Upper lobe of left lung (tissue), 4 donors: ENCODE data around the gene WNT8B.

Source experiments
- CTCF ChIP-seq, 6 experiments: fragments of 450-650 bp in 4 of 6; fragments of 200-600 bp in 2 of 6; sonication (generic) in 2 of 6; IDR thresholded peaks; one replicate each; pipeline ENCODE4 v1.5.1; 2016 to 2019; ENCODE audit warnings: antibody characterized with exemption in 6 of 6
- POLR2A ChIP-seq, 4 donors: fragments of 450-650 bp; IDR thresholded peaks; one replicate each; pipeline ENCODE4 v1.5.1; 2016 to 2017; ENCODE audit warnings: antibody characterized with exemption in 4 of 4, mild to moderate bottlenecking in 2 of 4

GRCh38 chr10:100528921-100529474 lies 66.2 kb downstream of the WNT8B start:
- TF ChIP-seq CTCF (IDR thresholded peaks at IDR 0.05) (no peak), POLR2A (IDR thresholded peaks at IDR 0.05) (no peak)
